Suprapubic skin (tissue), 4 donors: ENCODE measurements around the gene KCNJ13. TPM values are rescaled to one million over a fixed set of nuclear protein-coding genes. Genes with fewer than 3 reads are reported as not detected.

ENCODE experiments used
- DNase-seq, 2 donors: peaks; one replicate each; pipeline ENCODE4 v3.0.0-alpha.2; 2019; ENCODE audit warnings: low spot score in 2 of 2
- H3K27ac ChIP-seq: fragments of 200-600 bp; sonication (generic); one replicate; pipeline ENCODE4 v1.5.1; 2019
- H3K27me3 ChIP-seq: fragments of 200-600 bp; sonication (generic); one replicate; pipeline ENCODE4 v1.5.1; 2019
- H3K36me3 ChIP-seq: fragments of 200-600 bp; sonication (generic); one replicate; pipeline ENCODE4 v1.5.1; 2019
- H3K4me1 ChIP-seq: fragments of 200-600 bp; sonication (generic); one replicate; pipeline ENCODE4 v1.5.1; 2019
- H3K4me3 ChIP-seq: fragments of 200-600 bp; sonication (generic); one replicate; pipeline ENCODE4 v1.5.1; 2019; ENCODE audit warnings: mild to moderate bottlenecking
- H3K9me3 ChIP-seq: fragments of 200-600 bp; sonication (generic); one replicate; pipeline ENCODE4 v1.5.1; 2019
- EP300 ChIP-seq: sonication (generic); formaldehyde crosslinking; IDR thresholded peaks from one replicate; pipeline ENCODE4 v1.6.1; 2017; ENCODE audit warnings: antibody characterized with exemption
- POLR2A ChIP-seq, 2 donors: fragments of 450-650 bp; IDR thresholded peaks; one replicate each; pipeline ENCODE4 v1.6.1; 2017; ENCODE audit warnings: antibody characterized with exemption in 2 of 2, mild to moderate bottlenecking in 2 of 2, moderate library complexity in 2 of 2
- POLR2AphosphoS5 ChIP-seq, 3 donors: sonication (generic); formaldehyde crosslinking; IDR thresholded peaks; one replicate each; pipeline ENCODE4 v1.6.1; 2017; ENCODE audit warnings: antibody characterized with exemption in 3 of 3
- WGBS: methylation state at CpG from one replicate; pipeline ENCODE4 v1.1.5; 2018; 5-methylcytosine and 5-hydroxymethylcytosine counted together
- total RNA-seq, 4 donors: library from RNA; depleted of rRNA; stranded (reverse); fragments of >200 nt; gene quantifications; one replicate each; pipeline ENCODE4 v1.1.0, GENCODE V29; 2016
- TF ChIP-seq, protein P1 (sequence below), 2 donors: fragments of 200-600 bp in 1 of 2; fragments of 450-650 bp in 1 of 2; sonication (generic) in 1 of 2; IDR thresholded peaks; one replicate each; pipeline ENCODE4 v1.5.1; 2016 to 2019; ENCODE audit warnings: antibody characterized with exemption in 2 of 2, mild to moderate bottlenecking in 1 of 2, moderate library complexity in 1 of 2

Gene KCNJ13
- 1 to 10 TPM; 1.6 to 5.9 (median 3.8) TPM for total RNA-seq

DNA sequence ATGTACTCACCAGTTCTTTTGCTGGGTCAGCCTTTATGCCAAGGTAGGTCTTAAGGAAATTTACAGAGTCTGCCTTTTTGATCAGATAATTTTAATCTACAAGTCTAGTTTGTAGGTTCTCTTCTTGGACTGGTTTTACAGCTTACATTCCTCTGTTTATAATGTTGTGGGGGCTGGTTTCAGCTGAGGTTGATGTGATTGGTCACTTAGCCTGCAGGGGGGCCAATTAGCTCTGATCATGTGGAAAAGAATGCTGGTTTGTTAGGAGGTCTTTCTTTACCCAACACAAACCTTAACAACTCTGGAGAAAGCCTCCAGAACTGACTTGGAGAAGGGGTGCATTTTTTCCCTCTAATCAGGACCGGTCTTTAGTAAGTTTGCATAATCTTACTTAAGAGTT, at the start of gene KCNJ13:
Gene KCNJ13 (minus strand): TSS at position 131 of the 400 bp plus-strand sequence. CDS start 5,203 bp downstream, outside the sequence.
- Histone ChIP-seq H3K36me3 (peaks cover 9% of the 10 kb centered on the region), H3K4me3 (no peak within 1 kb of the TSS), H3K27me3 (no peaks in the 10 kb centered on the region), H3K27ac (no peak within 1 kb of the TSS), H3K9me3 (no peaks in the 10 kb centered on the region), H3K4me1 (peaks cover 4% of the 10 kb centered on the region)
- DNase-seq = no peak
- TF ChIP-seq POLR2AphosphoS5 (IDR thresholded peaks at IDR 0.05) = no peak
- TF ChIP-seq POLR2A (IDR thresholded peaks at IDR 0.05) = no peak
- TF ChIP-seq, protein P1, sequence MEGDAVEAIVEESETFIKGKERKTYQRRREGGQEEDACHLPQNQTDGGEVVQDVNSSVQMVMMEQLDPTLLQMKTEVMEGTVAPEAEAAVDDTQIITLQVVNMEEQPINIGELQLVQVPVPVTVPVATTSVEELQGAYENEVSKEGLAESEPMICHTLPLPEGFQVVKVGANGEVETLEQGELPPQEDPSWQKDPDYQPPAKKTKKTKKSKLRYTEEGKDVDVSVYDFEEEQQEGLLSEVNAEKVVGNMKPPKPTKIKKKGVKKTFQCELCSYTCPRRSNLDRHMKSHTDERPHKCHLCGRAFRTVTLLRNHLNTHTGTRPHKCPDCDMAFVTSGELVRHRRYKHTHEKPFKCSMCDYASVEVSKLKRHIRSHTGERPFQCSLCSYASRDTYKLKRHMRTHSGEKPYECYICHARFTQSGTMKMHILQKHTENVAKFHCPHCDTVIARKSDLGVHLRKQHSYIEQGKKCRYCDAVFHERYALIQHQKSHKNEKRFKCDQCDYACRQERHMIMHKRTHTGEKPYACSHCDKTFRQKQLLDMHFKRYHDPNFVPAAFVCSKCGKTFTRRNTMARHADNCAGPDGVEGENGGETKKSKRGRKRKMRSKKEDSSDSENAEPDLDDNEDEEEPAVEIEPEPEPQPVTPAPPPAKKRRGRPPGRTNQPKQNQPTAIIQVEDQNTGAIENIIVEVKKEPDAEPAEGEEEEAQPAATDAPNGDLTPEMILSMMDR (IDR thresholded peaks at IDR 0.05) = no peak
- no peak for TF ChIP-seq EP300
- WGBS = 79% methylated on average over 1 of the region's 1 CpG

DNA sequence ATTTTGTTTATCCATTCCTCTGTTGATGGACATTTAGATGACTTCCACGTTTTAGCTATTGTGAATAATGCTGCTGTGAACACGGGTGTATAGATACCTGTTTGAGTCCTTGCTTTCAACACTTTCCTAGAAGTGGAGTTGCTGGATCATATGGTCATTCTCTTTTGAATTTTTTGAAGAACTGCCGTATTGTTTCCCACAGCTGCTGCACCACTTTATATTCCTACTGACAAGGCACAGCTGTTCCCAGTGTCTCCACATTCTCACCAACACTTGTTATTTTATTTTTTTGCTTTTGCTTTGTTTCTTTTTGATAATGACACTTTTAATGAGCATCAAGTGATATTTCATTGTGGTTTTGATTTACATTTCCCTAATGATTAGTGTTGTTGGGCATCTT, 41.4 kb upstream of the KCNJ13 start:
- Histone ChIP-seq H3K36me3 (peaks cover 90% of the 10 kb centered on the region), H3K27me3 (no peaks in the 10 kb centered on the region), H3K27ac (no peak overlapping the region), H3K9me3 (no peaks in the 10 kb centered on the region), H3K4me1 (no peaks in the 10 kb centered on the region), H3K4me3 (no peak overlapping the region)
- no peak for DNase-seq
- TF ChIP-seq EP300 (no peak), POLR2AphosphoS5 (IDR thresholded peaks at IDR 0.05) (no peak), POLR2A (IDR thresholded peaks at IDR 0.05) (no peak)
- TF ChIP-seq, protein P1 (IDR thresholded peaks at IDR 0.05) = no peak
- WGBS = 89% methylated on average over 3 of the region's 3 CpGs

DNA sequence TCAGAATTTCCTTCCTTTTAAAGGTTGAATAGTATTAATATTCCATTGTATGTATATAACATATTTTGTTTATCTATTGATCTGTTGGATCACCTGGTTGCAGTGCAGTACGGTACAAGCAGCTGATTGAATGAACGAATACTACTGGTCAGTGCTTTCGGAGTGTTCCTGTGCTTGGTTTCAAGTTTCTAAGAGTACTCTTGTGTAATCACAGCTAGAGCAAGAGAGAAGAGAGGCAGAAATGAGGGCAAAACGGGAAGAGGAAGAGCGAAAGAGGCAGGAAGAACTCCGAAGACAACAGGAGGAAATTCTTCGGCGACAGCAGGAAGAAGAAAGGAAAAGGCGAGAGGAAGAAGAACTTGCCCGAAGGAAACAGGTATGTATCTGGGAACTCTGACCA, 40.3 kb upstream of the KCNJ13 start:
- Histone ChIP-seq H3K27me3 (no peaks in the 10 kb centered on the region), H3K36me3 (peaks cover 94% of the 10 kb centered on the region), H3K9me3 (no peaks in the 10 kb centered on the region), H3K27ac (no peak overlapping the region), H3K4me1 (no peaks in the 10 kb centered on the region), H3K4me3 (no peak overlapping the region)
- WGBS = 86% methylated on average over 10 of the region's 10 CpGs
- TF ChIP-seq POLR2A (IDR thresholded peaks at IDR 0.05) (no peak), POLR2AphosphoS5 (IDR thresholded peaks at IDR 0.05) (no peak), EP300 (no peak)
- TF ChIP-seq, protein P1 (IDR thresholded peaks at IDR 0.05) = no peak
- DNase-seq = no peak

DNA sequence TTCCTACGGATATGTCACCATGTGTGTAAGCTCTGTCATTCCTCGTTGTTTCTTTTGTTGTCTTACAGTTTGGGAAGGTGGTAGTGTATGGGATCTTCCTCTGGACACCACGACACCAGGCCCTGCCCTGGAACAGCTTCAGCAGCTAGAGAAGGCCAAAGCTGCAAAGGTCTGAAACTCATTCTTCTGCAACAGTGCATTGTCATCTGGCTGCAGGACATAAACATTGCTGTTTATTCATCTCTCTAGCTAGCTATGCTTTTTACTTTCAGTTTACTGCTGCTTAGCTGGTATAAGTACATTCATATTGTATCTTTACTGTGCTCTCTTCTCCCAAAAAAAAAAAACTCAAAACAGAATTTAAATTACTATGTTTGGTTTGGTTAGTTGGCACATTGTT, 39.2 kb upstream of the KCNJ13 start:
- no peaks in the 10 kb centered on the region for H3K4me1 ChIP-seq
- no peaks in the 10 kb centered on the region for H3K27me3 ChIP-seq
- TF ChIP-seq POLR2A (IDR thresholded peaks at IDR 0.05) (no peak), POLR2AphosphoS5 (IDR thresholded peaks at IDR 0.05) (no peak)
- TF ChIP-seq, protein P1 (IDR thresholded peaks at IDR 0.05) = no peak
- peaks cover 94% of the 10 kb centered on the region for H3K36me3 ChIP-seq
- H3K27ac ChIP-seq = no peak overlapping the region
- DNase-seq = no peak
- WGBS = 94% methylated on average over 3 of the region's 3 CpGs
- no peak overlapping the region for H3K4me3 ChIP-seq
- H3K9me3 ChIP-seq = no peaks in the 10 kb centered on the region

DNA sequence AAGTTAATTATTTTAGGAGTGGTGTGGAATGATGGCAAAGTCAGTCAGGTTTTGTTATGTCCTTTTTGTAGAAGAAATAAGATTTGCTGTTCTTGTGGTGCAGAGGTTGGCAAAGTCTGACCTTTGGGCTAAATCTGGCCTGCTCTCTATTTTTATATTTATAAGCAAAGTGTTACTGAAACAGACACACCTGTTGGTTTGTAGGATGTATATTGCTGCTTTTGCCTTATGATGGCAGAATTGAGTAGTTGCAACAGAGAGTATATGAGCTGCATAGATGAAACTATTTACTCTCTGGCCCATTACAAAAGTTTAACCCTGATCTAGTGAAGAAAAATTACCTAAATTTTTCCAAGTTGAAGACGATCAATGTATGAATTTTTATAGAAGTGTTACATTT, 34.1 kb upstream of the KCNJ13 start:
- H3K27me3 ChIP-seq = no peaks in the 10 kb centered on the region
- H3K9me3 ChIP-seq = no peaks in the 10 kb centered on the region
- WGBS = 91% methylated on average over 1 of the region's 1 CpG
- TF ChIP-seq POLR2AphosphoS5 (IDR thresholded peaks at IDR 0.05) (no peak), POLR2A (IDR thresholded peaks at IDR 0.05) (no peak), EP300 (no peak)
- TF ChIP-seq, protein P1 (IDR thresholded peaks at IDR 0.05) = no peak
- peaks cover 86% of the 10 kb centered on the region for H3K36me3 ChIP-seq
- H3K27ac ChIP-seq = no peak overlapping the region
- H3K4me1 ChIP-seq = no peaks in the 10 kb centered on the region
- no peak overlapping the region for H3K4me3 ChIP-seq
- no peak for DNase-seq
